Mucosa of descending colon (tissue), 3 donors: ENCODE results near the gene RAB40AL. TPM values are rescaled to one million over a fixed set of nuclear protein-coding genes. Genes with fewer than 3 reads are reported as not detected.

Experiments used
- ATAC-seq: fragments of 200-7000 bp; cut with Tn5 transposase; one replicate; pipeline ENCODE4 v1.9.1; 2020; ENCODE audit warnings: mild to moderate bottlenecking, moderate library complexity
- DNase-seq, 3 donors: peaks; one replicate each; pipeline ENCODE4 v3.0.0-alpha.2; 2020
- H3K36me3 ChIP-seq: fragments of 200-600 bp; one replicate; pipeline ENCODE4 v1.8.0; 2021; ENCODE audit warnings: low read depth, mild to moderate bottlenecking
- H3K4me1 ChIP-seq: fragments of 200-600 bp; one replicate; pipeline ENCODE4 v1.8.0; 2021; ENCODE audit warnings: low read depth, mild to moderate bottlenecking
- H3K4me3 ChIP-seq: fragments of 200-600 bp; one replicate; pipeline ENCODE4 v1.8.0; 2021; ENCODE audit warnings: mild to moderate bottlenecking
- H3K9me3 ChIP-seq: fragments of 200-600 bp; one replicate; pipeline ENCODE4 v1.8.0; 2021; ENCODE audit warnings: mild to moderate bottlenecking
- intact Hi-C, 2 donors: fragments of 100-400 bp; cut with DNase I in 1 of 2; cut with micrococcal nuclease in 1 of 2; formaldehyde crosslinking; loops; one replicate each; pipeline versions ENCODE4 v1.11.0 to v1.11.1; 2022; cut with DNase I, micrococcal nuclease
- total RNA-seq, 3 donors: library from RNA; stranded (reverse); fragmentation: NEBNext Ultra II Directional in 2 of 3; extraction: Animal tissue kit (Norgen Biotek cat#: 25700) in 2 of 3; gene quantifications; one replicate each; pipeline versions ENCODE4 v1.2.1 to v1.2.4, GENCODE V29; 2021 to 2023
- TF ChIP-seq, protein P1 (sequence below): fragments of 200-600 bp; IDR thresholded peaks from one replicate; pipeline ENCODE4 v1.8.0; 2022; ENCODE audit warnings: antibody characterized with exemption, mild to moderate bottlenecking
- donor health status: DM: no; HTN: no; CAD: no; lungs with moderate emphysema.
- donor health status: DM: no; HTN: no; CAD: no.
- donor health status: DM: no; HTN: yes; CAD: no.

RAB40AL gene
- total RNA-seq, 3 donors from 2014 or later, result 1.1 to 1.4 (median 1.3) TPM

DNA sequence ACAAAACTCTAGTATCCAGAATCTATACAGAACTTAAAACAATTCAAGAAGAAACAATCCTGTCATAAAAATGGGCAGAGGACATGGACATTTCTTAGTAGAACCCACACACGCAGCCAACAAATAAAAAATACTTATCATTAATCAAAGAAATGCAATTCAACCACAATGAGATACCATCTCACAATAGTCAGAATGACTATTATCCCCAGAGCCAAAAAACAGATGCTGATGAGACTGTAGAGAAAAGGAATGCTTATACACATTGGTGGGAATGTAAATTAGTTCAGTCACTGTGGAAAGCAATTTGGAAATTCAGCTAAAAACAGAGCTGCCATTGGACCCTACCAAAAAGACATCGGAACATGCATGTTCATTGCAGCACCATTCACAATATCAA is 37.9 kb downstream of the RAB40AL start:
- intact Hi-C loops, result no loop called here
- ATAC-seq, result no peak
- no peaks in the 10 kb centered on the region for H3K36me3 ChIP-seq

DNA sequence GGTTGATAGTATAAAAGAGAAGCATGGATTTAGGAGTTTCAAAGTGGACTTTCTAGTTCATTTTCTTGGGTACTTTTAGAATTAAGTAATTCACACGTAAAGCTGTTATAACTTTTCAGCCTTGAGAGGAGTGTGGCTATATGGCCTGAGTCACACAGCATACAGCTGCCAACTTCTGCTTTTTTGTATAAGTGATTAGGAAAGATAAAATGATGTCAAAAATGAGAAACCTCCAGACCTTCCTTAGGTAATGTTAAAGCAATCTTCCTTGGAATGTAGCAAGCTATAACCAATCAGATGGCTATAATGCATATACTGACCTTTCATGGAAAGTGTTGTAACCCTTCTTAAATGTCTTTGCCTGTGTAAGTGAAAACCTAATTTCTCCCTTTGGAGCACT is 39.2 kb downstream of the RAB40AL start:
- Histone ChIP-seq H3K4me3 (no peak overlapping the region), H3K36me3 (no peaks in the 10 kb centered on the region), H3K9me3 (no peaks in the 10 kb centered on the region), H3K4me1 (no peaks in the 10 kb centered on the region)
- intact Hi-C loops, result no loop called here
- no peak for ATAC-seq
- TF ChIP-seq, protein P1, sequence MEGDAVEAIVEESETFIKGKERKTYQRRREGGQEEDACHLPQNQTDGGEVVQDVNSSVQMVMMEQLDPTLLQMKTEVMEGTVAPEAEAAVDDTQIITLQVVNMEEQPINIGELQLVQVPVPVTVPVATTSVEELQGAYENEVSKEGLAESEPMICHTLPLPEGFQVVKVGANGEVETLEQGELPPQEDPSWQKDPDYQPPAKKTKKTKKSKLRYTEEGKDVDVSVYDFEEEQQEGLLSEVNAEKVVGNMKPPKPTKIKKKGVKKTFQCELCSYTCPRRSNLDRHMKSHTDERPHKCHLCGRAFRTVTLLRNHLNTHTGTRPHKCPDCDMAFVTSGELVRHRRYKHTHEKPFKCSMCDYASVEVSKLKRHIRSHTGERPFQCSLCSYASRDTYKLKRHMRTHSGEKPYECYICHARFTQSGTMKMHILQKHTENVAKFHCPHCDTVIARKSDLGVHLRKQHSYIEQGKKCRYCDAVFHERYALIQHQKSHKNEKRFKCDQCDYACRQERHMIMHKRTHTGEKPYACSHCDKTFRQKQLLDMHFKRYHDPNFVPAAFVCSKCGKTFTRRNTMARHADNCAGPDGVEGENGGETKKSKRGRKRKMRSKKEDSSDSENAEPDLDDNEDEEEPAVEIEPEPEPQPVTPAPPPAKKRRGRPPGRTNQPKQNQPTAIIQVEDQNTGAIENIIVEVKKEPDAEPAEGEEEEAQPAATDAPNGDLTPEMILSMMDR, result no peak
- DNase-seq, result no peak

More for the DNA sequence above, 37.9 kb downstream of the RAB40AL start:
- Histone ChIP-seq H3K9me3 (no peaks in the 10 kb centered on the region), H3K4me1 (no peaks in the 10 kb centered on the region), H3K4me3 (no peak overlapping the region)
- TF ChIP-seq, protein P1, result no peak
- no peak for DNase-seq

DNA sequence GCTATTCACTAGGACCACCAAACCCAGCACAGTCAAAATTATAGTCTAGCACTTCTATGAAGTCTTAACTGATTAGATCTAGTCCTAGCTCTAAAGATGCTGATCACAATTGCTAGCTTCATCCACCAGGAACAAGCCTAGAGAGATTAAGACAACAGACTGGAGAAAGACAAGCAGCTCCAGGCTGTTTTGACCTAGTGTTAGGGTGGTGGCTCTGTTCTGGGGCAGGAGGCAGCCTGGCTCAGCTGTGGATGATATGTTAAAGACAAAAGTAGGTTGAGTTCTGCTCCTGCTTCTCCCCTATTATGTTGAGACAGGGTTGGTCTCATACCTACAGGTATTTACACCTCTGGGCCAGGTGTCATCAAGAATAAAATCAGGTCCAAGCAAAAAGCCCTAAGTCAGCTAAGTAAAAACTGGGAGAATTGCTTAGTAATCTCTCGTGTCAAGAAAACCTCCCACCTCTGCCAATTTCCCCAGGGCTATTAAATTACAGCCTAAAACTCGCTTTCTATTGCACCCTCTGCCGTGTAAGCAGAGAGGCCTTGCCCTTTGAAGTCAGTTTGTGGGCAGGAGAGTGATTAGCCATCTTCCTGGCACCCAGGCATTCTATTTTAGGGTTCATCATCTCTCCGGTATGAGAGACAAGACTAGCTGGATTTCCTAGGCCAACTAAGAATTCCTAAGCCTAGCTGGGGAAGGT is 39.9 kb downstream of the RAB40AL start:
- no peaks in the 10 kb centered on the region for H3K9me3 ChIP-seq
- ATAC-seq (no peak), DNase-seq (no peak)
- TF ChIP-seq, protein P1, result no peak
- no peaks in the 10 kb centered on the region for H3K4me1 ChIP-seq
- H3K4me3 ChIP-seq, result no peak overlapping the region
- intact Hi-C loops, result no loop called here
- H3K36me3 ChIP-seq, result no peaks in the 10 kb centered on the region

DNA sequence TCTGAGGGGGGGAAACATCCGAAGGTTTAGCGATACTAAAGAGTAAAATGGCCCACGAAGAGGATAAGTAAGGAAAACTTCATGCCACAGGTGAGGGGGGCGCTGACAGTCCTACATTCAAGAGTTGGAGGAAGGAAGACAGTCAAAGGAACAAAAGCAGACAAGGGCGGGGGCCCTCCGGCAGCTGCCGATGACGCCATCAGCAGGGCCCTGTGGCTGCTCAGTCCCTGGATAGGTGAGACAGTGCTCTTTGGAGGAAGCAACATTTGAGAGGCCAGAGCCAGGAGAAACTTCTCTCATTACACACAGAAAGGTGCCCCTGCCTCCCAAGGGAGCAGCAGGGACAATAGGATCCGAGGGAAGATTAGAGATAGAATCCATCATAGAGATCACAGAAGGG is 41.5 kb downstream of the RAB40AL start:
- ATAC-seq, result no peak

DNA sequence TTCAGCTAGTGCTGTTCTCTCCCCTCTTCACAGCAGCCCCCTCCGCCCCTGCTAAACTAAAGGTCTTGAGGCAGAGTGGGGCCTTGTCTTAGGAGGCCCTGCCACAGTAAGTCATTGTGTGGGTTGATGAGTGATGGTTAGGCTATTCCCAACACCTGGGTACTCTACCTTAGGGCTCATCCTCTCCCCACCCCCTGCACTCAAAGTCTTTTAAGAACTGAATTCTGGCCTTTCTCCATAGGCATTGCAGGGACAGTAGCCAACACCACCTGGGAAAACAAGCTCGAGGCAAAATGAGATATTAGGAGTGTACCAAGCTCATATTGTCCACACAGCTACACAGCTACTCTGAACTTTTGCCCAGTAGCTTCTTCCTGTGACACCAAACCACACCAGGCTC is 42.5 kb downstream of the RAB40AL start:
- DNase-seq, result no peak
- intact Hi-C loops, result no loop called here
- ATAC-seq, result no peak
- no peaks in the 10 kb centered on the region for H3K9me3 ChIP-seq
- no peaks in the 10 kb centered on the region for H3K4me1 ChIP-seq
- no peak overlapping the region for H3K4me3 ChIP-seq
- TF ChIP-seq, protein P1, result no peak
- no peaks in the 10 kb centered on the region for H3K36me3 ChIP-seq

More for the DNA sequence above, 41.5 kb downstream of the RAB40AL start:
- H3K9me3 ChIP-seq, result no peaks in the 10 kb centered on the region
- no peaks in the 10 kb centered on the region for H3K36me3 ChIP-seq
- TF ChIP-seq, protein P1, result no peak
- no peaks in the 10 kb centered on the region for H3K4me1 ChIP-seq
- intact Hi-C loops, result no loop called here
- H3K4me3 ChIP-seq, result no peak overlapping the region
- no peak for DNase-seq
